ENCODE data around the gene SETD5. TPM values are rescaled to one million over a fixed set of nuclear protein-coding genes. Genes with fewer than 3 reads are reported as not detected.

SETD5 gene
- total and polyA plus RNA-seq, 2 donors (not counting 1 experiment from before 2014, with no cell fraction given) = 64.2 to 201 TPM

DNA sequence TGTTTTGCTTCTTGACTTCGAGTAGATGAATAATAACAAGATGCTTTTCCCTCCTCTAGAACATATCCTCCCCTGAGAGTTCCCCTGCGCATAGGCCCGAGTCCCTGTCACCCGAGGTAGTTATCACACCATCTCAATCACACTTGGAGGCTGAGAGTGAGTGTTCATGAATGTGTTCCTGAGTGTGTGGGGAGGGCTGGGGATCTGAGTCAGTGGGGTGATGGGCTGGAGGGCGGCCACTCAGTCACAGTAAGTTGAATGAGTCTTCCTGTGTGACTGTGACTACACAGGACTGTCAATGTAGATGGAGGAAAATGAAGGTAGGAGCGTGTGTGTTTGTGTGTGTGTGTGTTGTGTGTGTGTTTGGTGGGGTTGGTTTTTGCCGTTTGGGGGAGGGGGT is 71.0 kb downstream of the SETD5 start:
- no peaks in the 10 kb centered on the region for H3K4me1 Mint-ChIP-seq
- peak overlapping the region; percentile 50 for H3K27ac Mint-ChIP-seq
- no peak overlapping the region for H3K4me3 ChIP-seq (ENCODE audit: control extremely low read depth in 1 of 5, extremely low read depth in 1 of 5, insufficient read depth in 1 of 5, low read depth in 2 of 5, low read length in 4 of 5)
- ATAC-seq (ENCODE audit: low read depth) (no peak), DNase-seq (no peak)
- H3K9ac ChIP-seq (ENCODE audit: low read length) = no peak overlapping the region
- WGBS (ENCODE audit: insufficient coverage) = 88% methylated on average over 3 of the region's 7 CpGs
- no peaks in the 10 kb centered on the region for H3K9me3 ChIP-seq (ENCODE audit: control extremely low read depth in 1 of 3, control insufficient read depth in 2 of 3, insufficient read depth in 1 of 3, low read length in 2 of 3)
- no peaks in the 10 kb centered on the region for H3K79me2 ChIP-seq (ENCODE audit: control insufficient read depth, insufficient read depth, low read length)
- POLR2A ChIA-PET = no interaction called here
- intact Hi-C loops (cut with micrococcal nuclease) = no loop called here
- H2AFZ ChIP-seq (ENCODE audit: insufficient read depth, low read depth, low read length, poor library complexity, severe bottlenecking) = no peak overlapping the region
- no peaks in the 10 kb centered on the region for H3K27me3 Mint-ChIP-seq
- CTCF ChIA-PET = interaction anchor here (1.2 kb wide), 1 partner anchor 115 kb away, joined by 3 read pairs; no protein-coding TSS in a partner anchor
- H3K4me2 ChIP-seq (replicated peaks; ENCODE audit: low read depth, low read length, poor library complexity, severe bottlenecking) = no peak overlapping the region
- H3K9me3 Mint-ChIP-seq (ENCODE audit: insufficient read depth) = no peaks in the 10 kb centered on the region
- no peak overlapping the region for H3K27ac ChIP-seq (ENCODE audit: low read length in 2 of 2)
- peaks cover 16% of the 10 kb centered on the region for H4K20me1 ChIP-seq (ENCODE audit: control insufficient read depth, insufficient read depth, low read length, poor library complexity, severe bottlenecking)
- H3K27me3 ChIP-seq (replicated peaks in 1 of 4; ENCODE audit: control extremely low read depth in 1 of 4, control insufficient read depth in 3 of 4, insufficient read depth in 4 of 4, low read length in 3 of 4) = no peaks in the 10 kb centered on the region
- TF ChIP-seq EZH2 (IDR thresholded peaks at IDR 0.05; ENCODE audit: borderline replicate concordance, insufficient read depth, low read depth, low read length, poor library complexity, severe bottlenecking) = no peak
- TF ChIP-seq, protein P1, sequence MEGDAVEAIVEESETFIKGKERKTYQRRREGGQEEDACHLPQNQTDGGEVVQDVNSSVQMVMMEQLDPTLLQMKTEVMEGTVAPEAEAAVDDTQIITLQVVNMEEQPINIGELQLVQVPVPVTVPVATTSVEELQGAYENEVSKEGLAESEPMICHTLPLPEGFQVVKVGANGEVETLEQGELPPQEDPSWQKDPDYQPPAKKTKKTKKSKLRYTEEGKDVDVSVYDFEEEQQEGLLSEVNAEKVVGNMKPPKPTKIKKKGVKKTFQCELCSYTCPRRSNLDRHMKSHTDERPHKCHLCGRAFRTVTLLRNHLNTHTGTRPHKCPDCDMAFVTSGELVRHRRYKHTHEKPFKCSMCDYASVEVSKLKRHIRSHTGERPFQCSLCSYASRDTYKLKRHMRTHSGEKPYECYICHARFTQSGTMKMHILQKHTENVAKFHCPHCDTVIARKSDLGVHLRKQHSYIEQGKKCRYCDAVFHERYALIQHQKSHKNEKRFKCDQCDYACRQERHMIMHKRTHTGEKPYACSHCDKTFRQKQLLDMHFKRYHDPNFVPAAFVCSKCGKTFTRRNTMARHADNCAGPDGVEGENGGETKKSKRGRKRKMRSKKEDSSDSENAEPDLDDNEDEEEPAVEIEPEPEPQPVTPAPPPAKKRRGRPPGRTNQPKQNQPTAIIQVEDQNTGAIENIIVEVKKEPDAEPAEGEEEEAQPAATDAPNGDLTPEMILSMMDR (IDR thresholded peaks at IDR 0.05) = no peak
- no peak overlapping the region for H3K4me3 Mint-ChIP-seq
- no peaks in the 10 kb centered on the region for H3K4me1 ChIP-seq (ENCODE audit: control insufficient read depth in 2 of 2, insufficient read depth in 2 of 2, low read length in 2 of 2)
- H3K36me3 ChIP-seq (replicated peaks in 1 of 2; ENCODE audit: control extremely low read depth in 1 of 2, control insufficient read depth in 1 of 2, extremely low read depth in 1 of 2, insufficient read depth in 2 of 2, low read length in 1 of 2) = peaks cover 18 to 94% of the 10 kb centered on the region in 2 experiments

DNA sequence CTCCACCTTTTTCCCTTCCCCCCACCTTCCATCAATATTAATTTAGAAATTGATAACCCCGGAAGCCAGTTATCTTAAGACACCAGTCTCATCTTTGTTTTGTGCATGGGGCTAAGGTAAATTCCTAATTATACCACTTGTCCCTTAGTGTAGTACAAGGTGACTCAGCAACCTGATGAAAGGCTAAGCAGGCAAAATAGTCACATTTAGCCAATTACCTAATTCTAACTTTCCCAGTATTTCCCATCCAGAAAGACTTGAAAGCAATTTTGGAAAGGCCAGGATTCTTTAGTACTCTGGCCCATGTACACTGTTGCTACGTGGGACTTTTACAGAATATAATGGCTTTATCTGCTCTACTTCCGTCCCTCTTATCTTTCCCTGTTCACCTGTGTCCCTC is 72.6 kb downstream of the SETD5 start:
- ChIA-PET CTCF (no interaction called here), POLR2A (no interaction called here)
- Mint-ChIP-seq H3K27me3 (no peaks in the 10 kb centered on the region), H3K4me1 (no peaks in the 10 kb centered on the region), H3K9me3 (ENCODE audit: insufficient read depth) (no peaks in the 10 kb centered on the region), H3K4me3 (no peak overlapping the region), H3K27ac (no peak overlapping the region)
- Histone ChIP-seq H3K4me2 (replicated peaks; ENCODE audit: low read depth, low read length, poor library complexity, severe bottlenecking) (no peak overlapping the region), H3K4me1 (ENCODE audit: control insufficient read depth in 2 of 2, insufficient read depth in 2 of 2, low read length in 2 of 2) (no peaks in the 10 kb centered on the region), H3K79me2 (ENCODE audit: control insufficient read depth, insufficient read depth, low read length) (no peaks in the 10 kb centered on the region), H3K27me3 (replicated peaks in 1 of 4; ENCODE audit: control extremely low read depth in 1 of 4, control insufficient read depth in 3 of 4, insufficient read depth in 4 of 4, low read length in 3 of 4) (no peaks in the 10 kb centered on the region), H4K20me1 (ENCODE audit: control insufficient read depth, insufficient read depth, low read length, poor library complexity, severe bottlenecking) (peaks cover 16% of the 10 kb centered on the region), H3K4me3 (ENCODE audit: control extremely low read depth in 1 of 5, extremely low read depth in 1 of 5, insufficient read depth in 1 of 5, low read depth in 2 of 5, low read length in 4 of 5) (no peak overlapping the region), H3K36me3 (replicated peaks in 1 of 2; ENCODE audit: control extremely low read depth in 1 of 2, control insufficient read depth in 1 of 2, extremely low read depth in 1 of 2, insufficient read depth in 2 of 2, low read length in 1 of 2) (peaks cover 9 to 94% of the 10 kb centered on the region in 2 experiments), H2AFZ (ENCODE audit: insufficient read depth, low read depth, low read length, poor library complexity, severe bottlenecking) (no peak overlapping the region), H3K27ac (ENCODE audit: low read length in 2 of 2) (no peak overlapping the region), H3K9me3 (ENCODE audit: control extremely low read depth in 1 of 3, control insufficient read depth in 2 of 3, insufficient read depth in 1 of 3, low read length in 2 of 3) (no peaks in the 10 kb centered on the region), H3K9ac (ENCODE audit: low read length) (no peak overlapping the region)
- intact Hi-C loops (cut with micrococcal nuclease) = no loop called here
- ATAC-seq (ENCODE audit: low read depth) = no peak
- TF ChIP-seq, protein P1 (IDR thresholded peaks at IDR 0.05) = no peak
- no peak for TF ChIP-seq EZH2 (IDR thresholded peaks at IDR 0.05; ENCODE audit: borderline replicate concordance, insufficient read depth, low read depth, low read length, poor library complexity, severe bottlenecking)
- WGBS (ENCODE audit: insufficient coverage) = 100% methylated on average over 2 of the region's 3 CpGs
- no peak for DNase-seq

All from B cell (primary cell).